Esophagus squamous epithelium (tissue), 5 donors: ENCODE data around the gene RALGPS2. TPM values are rescaled to one million over a fixed set of nuclear protein-coding genes. Genes with fewer than 3 reads are reported as not detected.

ENCODE experiments used
- DNase-seq: peaks from one replicate; lab custom pipeline; 2025; lab: John Stamatoyannopoulos, UW
- H3K27ac ChIP-seq, 4 donors: fragments of 200-600 bp; sonication (generic); one replicate each; pipeline ENCODE4 v1.5.1; 2016 to 2019; ENCODE audit warnings: mild to moderate bottlenecking in 1 of 4
- H3K27me3 ChIP-seq, 4 donors: fragments of 200-600 bp; sonication (generic); 1 replicate in 3 of 4; 2 replicates in 1 of 4; pipeline versions ENCODE4 v1.5.1 to v1.6.0; 2017 to 2021; ENCODE audit warnings: antibody characterized with exemption in 1 of 4
- H3K36me3 ChIP-seq, 3 donors: fragments of 200-600 bp; sonication (generic); one replicate each; pipeline ENCODE4 v1.5.1; 2016 to 2019
- H3K4me1 ChIP-seq, 3 donors: fragments of 200-600 bp; sonication (generic); one replicate each; pipeline ENCODE4 v1.5.1; 2017 to 2019
- H3K4me3 ChIP-seq, 4 donors: fragments of 200-600 bp; sonication (generic); 1 replicate in 3 of 4; 2 replicates in 1 of 4; pipeline ENCODE4 v1.5.1; 2016 to 2019; ENCODE audit warnings: mild to moderate bottlenecking in 2 of 4, moderate library complexity in 1 of 4
- H3K9me3 ChIP-seq, 3 donors: fragments of 200-600 bp; sonication (generic); one replicate each; pipeline ENCODE4 v1.5.1; 2016 to 2019
- CTCF ChIP-seq, 6 experiments: fragments of 450-650 bp in 4 of 6; fragments of 200-600 bp in 2 of 6; sonication (generic) in 2 of 6; IDR thresholded peaks; one replicate each; pipeline ENCODE4 v1.5.1; 2016 to 2019; ENCODE audit warnings: antibody characterized with exemption in 6 of 6, mild to moderate bottlenecking in 4 of 6, moderate library complexity in 4 of 6
- POLR2A ChIP-seq, 4 donors: fragments of 450-650 bp; IDR thresholded peaks; one replicate each; pipeline ENCODE4 v1.6.1; 2017; ENCODE audit warnings: antibody characterized with exemption in 4 of 4, mild to moderate bottlenecking in 4 of 4, moderate library complexity in 3 of 4
- WGBS, 2 donors: methylation state at CpG; one replicate each; pipeline ENCODE4 v1.1.5; 2018; 5-methylcytosine and 5-hydroxymethylcytosine counted together
- intact Hi-C: fragments of 100-400 bp; cut with DNase I; formaldehyde crosslinking; loops from one replicate; pipeline ENCODE4 v1.15.0; 2022
- total RNA-seq, 4 donors: library from RNA; depleted of rRNA; stranded (reverse); fragments of >200 nt; gene quantifications; one replicate each; pipeline ENCODE4 v1.1.0, GENCODE V29; 2016
- donor health status: DM: yes; HTN: yes; CAD: no.

The RALGPS2 gene
- total RNA-seq, 4 donors from 2014 or later, result 24.2 to 35.2 (median 26.9) TPM

- intact Hi-C loops, result no loop called here
- peaks cover 0 to 20% (median 0%) of the 10 kb centered on the region in 3 donors for H3K36me3 ChIP-seq
- DNase-seq, result no peak
- H3K4me1 ChIP-seq, result no peaks in the 10 kb centered on the region
- H3K4me3 ChIP-seq, result no peak overlapping the region
- no peak overlapping the region for H3K27ac ChIP-seq
- 74 to 78% methylated on average over 2 of the region's 2 CpGs for WGBS, 2 donors
- TF ChIP-seq POLR2A (IDR thresholded peaks at IDR 0.05) (no peak), CTCF (IDR thresholded peaks at IDR 0.05) (no peak)
- no peaks in the 10 kb centered on the region for H3K27me3 ChIP-seq
- H3K9me3 ChIP-seq, result no peaks in the 10 kb centered on the region
These were observed 59.1 kb downstream of the RALGPS2 start for GRCh38 chr1:178784131-178784536.

GRCh38 chr1:178792394-178792793 lies 67.3 kb downstream of the RALGPS2 start:
- intact Hi-C loops, result no loop called here
- no peak overlapping the region for H3K27ac ChIP-seq
- no peaks in the 10 kb centered on the region for H3K9me3 ChIP-seq
- 83% methylated on average over 3 of the region's 3 CpGs for WGBS, 2 donors
- no peak for DNase-seq
- H3K36me3 ChIP-seq, result peaks cover 0 to 12% (median 0%) of the 10 kb centered on the region in 3 donors
- H3K27me3 ChIP-seq, result no peaks in the 10 kb centered on the region
- H3K4me3 ChIP-seq, result no peak overlapping the region
- no peaks in the 10 kb centered on the region for H3K4me1 ChIP-seq
- TF ChIP-seq CTCF (IDR thresholded peaks at IDR 0.05) (no peak), POLR2A (IDR thresholded peaks at IDR 0.05) (no peak)

- Histone ChIP-seq H3K27ac (no peak overlapping the region), H3K4me1 (no peaks in the 10 kb centered on the region), H3K9me3 (peaks cover 0 to 10% (median 7%) of the 10 kb centered on the region in 3 donors), H3K4me3 (no peak overlapping the region), H3K27me3 (no peaks in the 10 kb centered on the region), H3K36me3 (peaks cover 0 to 17% (median 0%) of the 10 kb centered on the region in 3 donors)
- no peak for DNase-seq
- TF ChIP-seq CTCF (IDR thresholded peaks at IDR 0.05) (no peak), POLR2A (IDR thresholded peaks at IDR 0.05) (no peak)
- intact Hi-C loops, result no loop called here
- 86 to 88% methylated on average over 3 of the region's 3 CpGs for WGBS, 2 donors
These were observed 71.0 kb downstream of the RALGPS2 start for GRCh38 chr1:178796013-178796412.

- TF ChIP-seq POLR2A (IDR thresholded peaks at IDR 0.05) (no peak), CTCF (IDR thresholded peaks at IDR 0.05) (no peak)
- intact Hi-C loops, result no loop called here
- Histone ChIP-seq H3K27me3 (no peaks in the 10 kb centered on the region), H3K4me3 (no peak overlapping the region), H3K36me3 (peaks cover 0 to 17% (median 0%) of the 10 kb centered on the region in 3 donors), H3K9me3 (peaks cover 0 to 10% (median 7%) of the 10 kb centered on the region in 3 donors), H3K4me1 (no peaks in the 10 kb centered on the region), H3K27ac (no peak overlapping the region)
- no peak for DNase-seq
- 89 to 94% methylated on average over 2 of the region's 2 CpGs for WGBS, 2 donors
These were observed 72.5 kb downstream of the RALGPS2 start for GRCh38 chr1:178797590-178797989.

GRCh38 chr1:178798232-178798861 lies 73.3 kb downstream of the RALGPS2 start:
- Histone ChIP-seq H3K4me3 (no peak overlapping the region), H3K36me3 (peaks cover 0 to 17% (median 0%) of the 10 kb centered on the region in 3 donors), H3K9me3 (peaks cover 0 to 10% (median 7%) of the 10 kb centered on the region in 3 donors), H3K27ac (no peak overlapping the region), H3K4me1 (no peaks in the 10 kb centered on the region), H3K27me3 (no peaks in the 10 kb centered on the region)
- no peak for DNase-seq
- 89 to 90% methylated on average over 6 of the region's 6 CpGs for WGBS, 2 donors
- intact Hi-C loops, result no loop called here
- no peak for TF ChIP-seq POLR2A (IDR thresholded peaks at IDR 0.05)
